Measurements from ENCODE around the gene HOXA1.

The HOXA1 gene

DNA sequence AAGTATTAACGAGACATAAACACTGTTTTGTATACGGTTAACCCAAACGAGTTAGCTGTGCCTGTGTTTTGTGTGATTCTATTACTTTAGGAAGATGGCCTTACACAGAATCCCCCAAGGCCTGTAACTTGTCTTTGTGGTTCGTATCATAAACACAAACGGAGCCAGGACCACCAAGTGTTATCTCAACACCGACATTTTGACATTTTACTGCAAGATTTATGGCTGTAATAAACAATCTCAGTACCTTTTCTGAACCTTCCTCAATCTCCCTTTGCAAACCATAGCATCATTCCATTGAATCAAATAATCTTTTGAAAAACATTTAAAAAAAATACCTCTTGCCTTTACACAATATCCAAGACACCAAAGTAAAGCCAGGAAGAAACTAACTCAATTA, 37.2 kb upstream of the HOXA1 start:
- TF ChIP-seq FOXM1 (IDR thresholded peaks at IDR 0.05; ENCODE audit: borderline replicate concordance, low read depth) (no peak), EP300 (IDR thresholded peaks at IDR 0.05; ENCODE audit: borderline replicate concordance) (no peak), CREB1 (IDR thresholded peaks at IDR 0.05; ENCODE audit: low read depth) (no peak), ZBTB7A (IDR thresholded peaks at IDR 0.05; ENCODE audit: low read depth) (no peak), RAD21 (IDR thresholded peaks at IDR 0.05; ENCODE audit: low read depth) (no peak), TAF1 (IDR thresholded peaks at IDR 0.05; ENCODE audit: low read depth) (no peak), YY1 (IDR thresholded peaks at IDR 0.05; ENCODE audit: low read depth) (no peak), TCF12 (IDR thresholded peaks at IDR 0.05; ENCODE audit: low read depth) (no peak), TEAD4 (IDR thresholded peaks at IDR 0.05) (no peak), CEBPB (IDR thresholded peaks at IDR 0.05) (no peak), NFIC (IDR thresholded peaks at IDR 0.05) (no peak)
- TF ChIP-seq, protein P1, sequence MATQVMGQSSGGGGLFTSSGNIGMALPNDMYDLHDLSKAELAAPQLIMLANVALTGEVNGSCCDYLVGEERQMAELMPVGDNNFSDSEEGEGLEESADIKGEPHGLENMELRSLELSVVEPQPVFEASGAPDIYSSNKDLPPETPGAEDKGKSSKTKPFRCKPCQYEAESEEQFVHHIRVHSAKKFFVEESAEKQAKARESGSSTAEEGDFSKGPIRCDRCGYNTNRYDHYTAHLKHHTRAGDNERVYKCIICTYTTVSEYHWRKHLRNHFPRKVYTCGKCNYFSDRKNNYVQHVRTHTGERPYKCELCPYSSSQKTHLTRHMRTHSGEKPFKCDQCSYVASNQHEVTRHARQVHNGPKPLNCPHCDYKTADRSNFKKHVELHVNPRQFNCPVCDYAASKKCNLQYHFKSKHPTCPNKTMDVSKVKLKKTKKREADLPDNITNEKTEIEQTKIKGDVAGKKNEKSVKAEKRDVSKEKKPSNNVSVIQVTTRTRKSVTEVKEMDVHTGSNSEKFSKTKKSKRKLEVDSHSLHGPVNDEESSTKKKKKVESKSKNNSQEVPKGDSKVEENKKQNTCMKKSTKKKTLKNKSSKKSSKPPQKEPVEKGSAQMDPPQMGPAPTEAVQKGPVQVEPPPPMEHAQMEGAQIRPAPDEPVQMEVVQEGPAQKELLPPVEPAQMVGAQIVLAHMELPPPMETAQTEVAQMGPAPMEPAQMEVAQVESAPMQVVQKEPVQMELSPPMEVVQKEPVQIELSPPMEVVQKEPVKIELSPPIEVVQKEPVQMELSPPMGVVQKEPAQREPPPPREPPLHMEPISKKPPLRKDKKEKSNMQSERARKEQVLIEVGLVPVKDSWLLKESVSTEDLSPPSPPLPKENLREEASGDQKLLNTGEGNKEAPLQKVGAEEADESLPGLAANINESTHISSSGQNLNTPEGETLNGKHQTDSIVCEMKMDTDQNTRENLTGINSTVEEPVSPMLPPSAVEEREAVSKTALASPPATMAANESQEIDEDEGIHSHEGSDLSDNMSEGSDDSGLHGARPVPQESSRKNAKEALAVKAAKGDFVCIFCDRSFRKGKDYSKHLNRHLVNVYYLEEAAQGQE (IDR thresholded peaks at IDR 0.05; ENCODE audit: low read depth), result no peak
- TF ChIP-seq, protein P2, sequence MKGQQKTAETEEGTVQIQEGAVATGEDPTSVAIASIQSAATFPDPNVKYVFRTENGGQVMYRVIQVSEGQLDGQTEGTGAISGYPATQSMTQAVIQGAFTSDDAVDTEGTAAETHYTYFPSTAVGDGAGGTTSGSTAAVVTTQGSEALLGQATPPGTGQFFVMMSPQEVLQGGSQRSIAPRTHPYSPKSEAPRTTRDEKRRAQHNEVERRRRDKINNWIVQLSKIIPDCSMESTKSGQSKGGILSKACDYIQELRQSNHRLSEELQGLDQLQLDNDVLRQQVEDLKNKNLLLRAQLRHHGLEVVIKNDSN (IDR thresholded peaks at IDR 0.05), result no peak
- TF ChIP-seq, protein P3, sequence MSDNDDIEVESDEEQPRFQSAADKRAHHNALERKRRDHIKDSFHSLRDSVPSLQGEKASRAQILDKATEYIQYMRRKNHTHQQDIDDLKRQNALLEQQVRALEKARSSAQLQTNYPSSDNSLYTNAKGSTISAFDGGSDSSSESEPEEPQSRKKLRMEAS (IDR thresholded peaks at IDR 0.05), result no peak

DNA sequence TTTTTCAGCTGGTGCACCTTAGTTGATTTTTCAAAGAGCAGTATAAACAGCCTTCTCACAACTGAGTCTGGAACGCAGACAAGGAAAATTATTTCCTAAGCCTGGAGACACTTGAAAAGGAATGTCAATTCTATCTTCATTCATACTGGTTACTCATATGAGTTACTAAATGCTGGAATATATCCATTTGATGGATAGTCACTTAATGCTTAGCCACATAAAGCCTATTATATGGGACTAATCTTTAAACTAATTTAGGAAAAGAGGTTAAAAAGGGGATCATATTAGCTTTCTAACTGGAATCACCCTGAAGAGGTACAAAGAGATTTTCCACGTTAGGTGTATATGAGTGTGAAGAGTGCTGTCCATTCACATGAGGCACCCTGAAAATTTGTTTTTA, 36.4 kb upstream of the HOXA1 start:
- TF ChIP-seq CEBPB (IDR thresholded peaks at IDR 0.05) (no peak), TAF1 (IDR thresholded peaks at IDR 0.05; ENCODE audit: low read depth) (no peak), NFIC (IDR thresholded peaks at IDR 0.05) (no peak), CREB1 (IDR thresholded peaks at IDR 0.05; ENCODE audit: low read depth) (no peak), ZBTB7A (IDR thresholded peaks at IDR 0.05; ENCODE audit: low read depth) (no peak), TCF12 (IDR thresholded peaks at IDR 0.05; ENCODE audit: low read depth) (no peak), EGR1 (IDR thresholded peaks at IDR 0.05) (no peak)
- TF ChIP-seq, protein P3 (IDR thresholded peaks at IDR 0.05), result no peak
- TF ChIP-seq, protein P1 (IDR thresholded peaks at IDR 0.05; ENCODE audit: low read depth), result no peak

DNA sequence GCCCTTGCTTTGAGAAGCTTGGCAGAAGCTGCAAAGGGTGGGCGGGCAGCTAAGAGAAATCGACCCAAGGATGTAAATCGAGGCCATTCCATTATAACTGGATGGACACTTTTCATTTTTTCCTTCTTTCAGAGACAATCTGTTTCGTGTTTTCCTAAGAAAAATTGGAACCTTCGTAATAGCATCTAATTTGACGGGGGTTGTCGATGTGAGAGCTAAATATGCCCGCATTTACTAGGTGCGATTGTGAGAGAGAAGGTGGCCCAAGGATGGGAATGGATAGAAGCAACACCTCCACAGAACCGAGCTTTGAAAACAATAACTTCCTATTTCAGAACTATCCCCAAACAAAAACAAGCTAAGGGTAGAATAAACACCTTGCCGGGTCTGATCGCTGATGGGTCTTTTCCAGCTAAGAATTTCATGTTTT, 35.6 kb upstream of the HOXA1 start:
- TF ChIP-seq RAD21 (IDR thresholded peaks at IDR 0.05; ENCODE audit: low read depth), result no peak

DNA sequence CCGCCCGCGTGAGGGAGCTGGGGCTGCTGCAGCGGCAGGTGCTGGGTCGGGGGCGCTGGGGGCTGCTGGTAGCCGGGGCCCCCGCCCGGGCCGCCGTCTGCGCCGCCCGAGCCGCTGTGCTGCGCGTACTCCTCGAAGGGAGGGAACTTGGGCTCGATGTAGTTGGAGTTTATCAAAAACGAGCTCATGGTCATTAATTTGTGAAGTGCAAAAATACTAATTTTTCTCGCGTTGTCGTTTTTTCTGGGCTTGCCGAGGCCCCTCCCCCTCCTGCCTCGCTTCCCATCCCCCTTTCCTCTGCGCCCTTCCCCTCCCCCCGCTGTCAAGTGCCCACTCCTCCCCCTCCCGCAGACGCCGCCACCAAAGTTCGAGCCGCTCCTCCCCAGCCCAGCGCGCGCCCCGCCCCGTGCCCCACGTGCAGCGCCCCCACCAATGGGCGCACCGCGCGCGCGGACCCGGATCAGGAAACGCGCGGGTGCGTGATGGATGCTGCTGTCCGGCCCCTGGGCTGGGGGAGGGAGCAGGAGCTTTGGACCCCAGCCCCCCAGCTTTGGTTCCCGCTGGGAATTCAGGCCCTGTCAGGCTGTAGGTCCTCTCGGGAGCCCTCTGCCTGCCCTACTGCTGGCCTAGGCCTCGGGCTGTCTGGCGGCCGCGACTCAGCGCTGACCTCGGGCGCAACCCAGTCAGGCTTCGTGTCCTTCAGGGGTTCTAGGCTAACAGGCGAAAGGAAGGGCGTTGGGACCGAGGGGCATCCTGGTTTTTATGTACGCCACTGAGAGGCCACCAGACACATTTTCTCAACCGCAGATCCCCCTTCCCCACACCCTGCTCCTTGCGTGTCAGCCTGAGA, 35.0 kb upstream of the HOXA1 start, which contains the start of gene HOXA4:
Gene HOXA4 (minus strand): TSS at position 218 of the 850 bp plus-strand sequence. CDS start 24 bp downstream, at position 194.
- TF ChIP-seq, protein P1 (IDR thresholded peaks at IDR 0.05; ENCODE audit: low read depth), result no peak
- TF ChIP-seq NFIC (IDR thresholded peaks at IDR 0.05) (no peak), TAF1 (IDR thresholded peaks at IDR 0.05; ENCODE audit: low read depth) (0 out of 2 replicates have a peak, but pooled peaks have one; percentile 52), ZBTB7A (IDR thresholded peaks at IDR 0.05; ENCODE audit: low read depth) (no peak), CREB1 (IDR thresholded peaks at IDR 0.05; ENCODE audit: low read depth) (no peak), FOXM1 (IDR thresholded peaks at IDR 0.05; ENCODE audit: borderline replicate concordance, low read depth) (no peak), EP300 (IDR thresholded peaks at IDR 0.05; ENCODE audit: borderline replicate concordance) (no peak; the same call in 1 of the 2 replicates), CEBPB (IDR thresholded peaks at IDR 0.05) (no peak), EGR1 (IDR thresholded peaks at IDR 0.05) (no peak), TCF12 (IDR thresholded peaks at IDR 0.05; ENCODE audit: low read depth) (peak; percentile 58; the same call in 1 of the 2 replicates), RAD21 (IDR thresholded peaks at IDR 0.05; ENCODE audit: low read depth) (no peak), TEAD4 (IDR thresholded peaks at IDR 0.05) (no peak), YY1 (IDR thresholded peaks at IDR 0.05; ENCODE audit: low read depth) (no peak)
- TF ChIP-seq, protein P2 (IDR thresholded peaks at IDR 0.05), result peak; percentile 97
- TF ChIP-seq, protein P3 (IDR thresholded peaks at IDR 0.05), result peak; percentile 56

Data from Ishikawa (cell line).